ENCODE measurements around the gene PDLIM1. TPM values are rescaled to one million over a fixed set of nuclear protein-coding genes. Genes with fewer than 3 reads are reported as not detected.

The PDLIM1 gene
- total RNA-seq (10 to 100 TPM in 1 of 2 donors, 1 to 10 TPM in 1; 8.3 to 44.4 TPM), total RNA-seq (0.45 to 1.6 reads per million in 2 donors)

GRCh38 chr10:95290461-95291364 lies at the start of gene PDLIM1:
Gene PDLIM1, minus strand, starts transcription at chr10:95291003. Its CDS starts 88 bp downstream, at chr10:95290915.
- peak; percentile 78 for ATAC-seq
- Mint-ChIP-seq H3K4me1 (peaks cover 18% of the 10 kb centered on the region), H3K4me3 (peak within 1 kb of the TSS; percentile 81), H3K27me3 (peaks cover 67% of the 10 kb centered on the region), H3K36me3 (ENCODE audit: low read depth) (peaks cover 5% of the 10 kb centered on the region), H3K27ac (no peak within 1 kb of the TSS)
- no peaks in the 10 kb centered on the region for H3K9me3 ChIP-seq (ENCODE audit: control insufficient read depth, low read length, poor library complexity, severe bottlenecking)
- DNase-seq = peak in 2 of 3 donors; percentile 9 to 17

GRCh38 chr10:95339863-95340262 lies 49.1 kb upstream of the PDLIM1 start:
- no peaks in the 10 kb centered on the region for H3K9me3 ChIP-seq (ENCODE audit: control insufficient read depth, low read length, poor library complexity, severe bottlenecking)
- ATAC-seq (no peak), DNase-seq (no peak)
- Mint-ChIP-seq H3K27ac (no peak overlapping the region), H3K27me3 (peaks cover 3% of the 10 kb centered on the region), H3K4me1 (peaks cover under 1% of the 10 kb centered on the region), H3K36me3 (ENCODE audit: low read depth) (no peaks in the 10 kb centered on the region), H3K4me3 (no peak overlapping the region)

- no peak overlapping the region for H3K27ac Mint-ChIP-seq
- H3K4me3 Mint-ChIP-seq = no peak overlapping the region
- no peak for DNase-seq
- H3K27me3 Mint-ChIP-seq = peaks cover 6% of the 10 kb centered on the region
- H3K9me3 ChIP-seq (ENCODE audit: control insufficient read depth, low read length, poor library complexity, severe bottlenecking) = no peaks in the 10 kb centered on the region
- peaks cover 3% of the 10 kb centered on the region for H3K4me1 Mint-ChIP-seq
- ATAC-seq = no peak
- H3K36me3 Mint-ChIP-seq (ENCODE audit: low read depth) = no peaks in the 10 kb centered on the region
Observed at GRCh38 chr10:95337423-95338160, 46.8 kb upstream of the PDLIM1 start.

- peaks cover 12% of the 10 kb centered on the region for H3K27me3 Mint-ChIP-seq
- ATAC-seq = no peak
- H3K4me1 Mint-ChIP-seq = peaks cover 3% of the 10 kb centered on the region
- H3K9me3 ChIP-seq (ENCODE audit: control insufficient read depth, low read length, poor library complexity, severe bottlenecking) = no peaks in the 10 kb centered on the region
- H3K27ac Mint-ChIP-seq = no peak overlapping the region
- no peak for DNase-seq
- no peaks in the 10 kb centered on the region for H3K36me3 Mint-ChIP-seq (ENCODE audit: low read depth)
- no peak overlapping the region for H3K4me3 Mint-ChIP-seq
Observed at GRCh38 chr10:95336702-95337101, 45.9 kb upstream of the PDLIM1 start.

GRCh38 chr10:95335933-95336699 lies 45.3 kb upstream of the PDLIM1 start:
- ATAC-seq = no peak
- H3K4me3 Mint-ChIP-seq = no peak overlapping the region
- peaks cover 3% of the 10 kb centered on the region for H3K4me1 Mint-ChIP-seq
- H3K9me3 ChIP-seq (ENCODE audit: control insufficient read depth, low read length, poor library complexity, severe bottlenecking) = no peaks in the 10 kb centered on the region
- DNase-seq = no peak
- H3K27ac Mint-ChIP-seq = no peak overlapping the region
- H3K36me3 Mint-ChIP-seq (ENCODE audit: low read depth) = no peaks in the 10 kb centered on the region
- peaks cover 12% of the 10 kb centered on the region for H3K27me3 Mint-ChIP-seq

- DNase-seq = no peak
- Mint-ChIP-seq H3K36me3 (ENCODE audit: low read depth) (no peaks in the 10 kb centered on the region), H3K4me1 (peaks cover 3% of the 10 kb centered on the region), H3K27me3 (peaks cover 12% of the 10 kb centered on the region), H3K27ac (no peak overlapping the region), H3K4me3 (no peak overlapping the region)
- ATAC-seq = no peak
- H3K9me3 ChIP-seq (ENCODE audit: control insufficient read depth, low read length, poor library complexity, severe bottlenecking) = no peaks in the 10 kb centered on the region
Observed at GRCh38 chr10:95334805-95335144, 44.0 kb upstream of the PDLIM1 start.

- Mint-ChIP-seq H3K36me3 (ENCODE audit: low read depth) (no peaks in the 10 kb centered on the region), H3K4me3 (no peak overlapping the region), H3K4me1 (peaks cover 3% of the 10 kb centered on the region), H3K27me3 (peaks cover 12% of the 10 kb centered on the region), H3K27ac (no peak overlapping the region)
- DNase-seq (no peak), ATAC-seq (no peak)
- H3K9me3 ChIP-seq (ENCODE audit: control insufficient read depth, low read length, poor library complexity, severe bottlenecking) = no peaks in the 10 kb centered on the region
Observed at GRCh38 chr10:95333997-95334804, 43.4 kb upstream of the PDLIM1 start.

GRCh38 chr10:95332666-95333249 lies 42.0 kb upstream of the PDLIM1 start:
- H3K4me3 Mint-ChIP-seq = no peak overlapping the region
- ATAC-seq = no peak
- peaks cover 14% of the 10 kb centered on the region for H3K27me3 Mint-ChIP-seq
- H3K9me3 ChIP-seq (ENCODE audit: control insufficient read depth, low read length, poor library complexity, severe bottlenecking) = no peaks in the 10 kb centered on the region
- DNase-seq = no peak
- H3K36me3 Mint-ChIP-seq (ENCODE audit: low read depth) = no peaks in the 10 kb centered on the region
- H3K27ac Mint-ChIP-seq = no peak overlapping the region
- H3K4me1 Mint-ChIP-seq = peaks cover 3% of the 10 kb centered on the region

GRCh38 chr10:95331596-95332130 lies 40.9 kb upstream of the PDLIM1 start:
- ATAC-seq = no peak
- Mint-ChIP-seq H3K27ac (peak overlapping the region; percentile 8), H3K4me3 (no peak overlapping the region), H3K36me3 (ENCODE audit: low read depth) (no peaks in the 10 kb centered on the region), H3K27me3 (peaks cover 20% of the 10 kb centered on the region), H3K4me1 (peaks cover 3% of the 10 kb centered on the region)
- no peaks in the 10 kb centered on the region for H3K9me3 ChIP-seq (ENCODE audit: control insufficient read depth, low read length, poor library complexity, severe bottlenecking)
- DNase-seq = no peak

GRCh38 chr10:95330966-95331453 lies 40.2 kb upstream of the PDLIM1 start:
- Mint-ChIP-seq H3K4me3 (no peak overlapping the region), H3K27me3 (peaks cover 21% of the 10 kb centered on the region), H3K27ac (peak overlapping the region; percentile 8), H3K4me1 (peaks cover 3% of the 10 kb centered on the region), H3K36me3 (ENCODE audit: low read depth) (no peaks in the 10 kb centered on the region)
- ATAC-seq = no peak
- no peaks in the 10 kb centered on the region for H3K9me3 ChIP-seq (ENCODE audit: control insufficient read depth, low read length, poor library complexity, severe bottlenecking)
- no peak for DNase-seq

GRCh38 chr10:95329296-95329695 lies 38.5 kb upstream of the PDLIM1 start:
- H3K36me3 Mint-ChIP-seq (ENCODE audit: low read depth) = no peaks in the 10 kb centered on the region
- H3K9me3 ChIP-seq (ENCODE audit: control insufficient read depth, low read length, poor library complexity, severe bottlenecking) = no peaks in the 10 kb centered on the region
- DNase-seq = no peak

GRCh38 chr10:95328013-95328412 lies 37.2 kb upstream of the PDLIM1 start:
- Mint-ChIP-seq H3K27me3 (peaks cover 19% of the 10 kb centered on the region), H3K4me1 (no peaks in the 10 kb centered on the region), H3K27ac (no peak overlapping the region), H3K4me3 (no peak overlapping the region), H3K36me3 (ENCODE audit: low read depth) (no peaks in the 10 kb centered on the region)
- ATAC-seq (no peak), DNase-seq (no peak)
- no peaks in the 10 kb centered on the region for H3K9me3 ChIP-seq (ENCODE audit: control insufficient read depth, low read length, poor library complexity, severe bottlenecking)

More at GRCh38 chr10:95329296-95329695, 38.5 kb upstream of the PDLIM1 start:
- H3K4me1 Mint-ChIP-seq = no peaks in the 10 kb centered on the region
- no peak for ATAC-seq
- H3K27me3 Mint-ChIP-seq = peaks cover 19% of the 10 kb centered on the region
- H3K4me3 Mint-ChIP-seq = no peak overlapping the region
- H3K27ac Mint-ChIP-seq = no peak overlapping the region
